Fibroblast of lung (primary cell): ENCODE data around the gene SCN2A. TPM values are rescaled to one million over a fixed set of nuclear protein-coding genes. Genes with fewer than 3 reads are reported as not detected.
"Not testable (repeated sequence)": the region's sequence is repeated elsewhere in the genome, so short reads cannot be mapped to it uniquely, and the experiment has no call there.

ENCODE experiments used
- DNase-seq, 2 donors: peaks; one replicate each; pipeline versions ENCODE4 v3.0.0 to v3.0.0-alpha.2; 2010; ENCODE audit warnings: low read depth in 2 of 2
- H2AFZ ChIP-seq: 2 replicates; pipeline ENCODE4 v1.5.1; 2012; ENCODE audit warnings: low read length, control low read depth, inconsistent platforms
- H3K27ac ChIP-seq: 2 replicates; pipeline ENCODE4 v1.5.1; 2011; ENCODE audit warnings: low read length, control low read depth; ENCODE audit not compliant: insufficient read depth
- H3K27me3 ChIP-seq: 2 replicates; pipeline ENCODE4 v1.5.1; 2011; ENCODE audit warnings: mild to moderate bottlenecking, low read length; ENCODE audit not compliant: control insufficient read depth, insufficient read depth
- H3K36me3 ChIP-seq: 2 replicates; pipeline ENCODE4 v1.5.1; 2011; ENCODE audit warnings: low read length; ENCODE audit not compliant: control insufficient read depth, insufficient read depth
- H3K4me1 ChIP-seq: 2 replicates; pipeline ENCODE4 v1.5.1; 2011; ENCODE audit warnings: low read length; ENCODE audit not compliant: control insufficient read depth, insufficient read depth; ENCODE audit errors: extremely low read depth
- H3K4me2 ChIP-seq: 2 replicates; pipeline ENCODE4 v1.5.1; 2011; ENCODE audit warnings: low read length, control low read depth; ENCODE audit not compliant: insufficient read depth; ENCODE audit errors: extremely low read depth
- H3K4me3 ChIP-seq, 4 experiments: fragments of 200-600 bp in 1 of 4; sonication (generic) in 1 of 4; replicated peaks in 1 of 4; 2 replicates each; pipeline ENCODE4 v1.5.1; 2011 to 2016; ENCODE audit warnings: low read length in 4 of 4, low read depth in 3 of 4, mild to moderate bottlenecking in 3 of 4, control low read depth in 2 of 4, inconsistent platforms in 1 of 4, mixed read lengths in 1 of 4; ENCODE audit not compliant: insufficient read depth in 1 of 4; ENCODE audit errors: control extremely low read depth in 1 of 4
- H3K79me2 ChIP-seq: 2 replicates; pipeline ENCODE4 v1.5.1; 2012; ENCODE audit warnings: mild to moderate bottlenecking, low read length, inconsistent platforms; ENCODE audit not compliant: control insufficient read depth, insufficient read depth
- H3K9ac ChIP-seq: 2 replicates; pipeline ENCODE4 v1.5.1; 2011; ENCODE audit warnings: mild to moderate bottlenecking, low read length, control low read depth; ENCODE audit not compliant: insufficient read depth
- H3K9me3 ChIP-seq: 2 replicates; pipeline ENCODE4 v1.5.1; 2012; ENCODE audit warnings: low read depth, low read length; ENCODE audit not compliant: control insufficient read depth, insufficient read depth
- H4K20me1 ChIP-seq: 2 replicates; pipeline ENCODE4 v1.5.1; 2011; ENCODE audit warnings: low read length; ENCODE audit not compliant: control insufficient read depth, insufficient read depth; ENCODE audit errors: extremely low read depth
- EZH2 ChIP-seq: IDR thresholded peaks from 2 replicates; pipeline ENCODE4 v1.5.1; 2012; ENCODE audit warnings: low read length, control low read depth, mild to moderate bottlenecking; ENCODE audit errors: missing control alignments
- polyA plus RNA-seq, 2 donors: library from polyadenylated mRNA; depleted of rRNA in 1 of 2; stranded (reverse) in 1 of 2; unstranded in 1 of 2; fragments of >200 nt; gene quantifications; 2 replicates each; pipeline ENCODE4 v1.2.1, GENCODE V29; 2011 to 2012; ENCODE audit warnings: missing spikeins in 1 of 2
- total RNA-seq: library from RNA; depleted of rRNA; stranded (reverse); fragments of >200 nt; gene quantifications from 2 replicates; pipeline ENCODE4 v1.2.1, GENCODE V29; 2014
- TF ChIP-seq, protein P1 (sequence below), 2 donors: IDR thresholded peaks in 1 of 2; conservative IDR thresholded peaks in 1 of 2; 1 replicate in 1 of 2; 2 replicates in 1 of 2; pipeline ENCODE4 v1.5.1; 2011 to 2012; ENCODE audit warnings: low read length in 2 of 2, control low read depth in 1 of 2, inconsistent platforms in 1 of 2, low read depth in 1 of 2, mild to moderate bottlenecking in 1 of 2

The SCN2A gene
- total and polyA plus RNA-seq, 2 donors (not counting 1 experiment from before 2014, with no cell fraction given), result 0.76 to 7.1 TPM

DNA sequence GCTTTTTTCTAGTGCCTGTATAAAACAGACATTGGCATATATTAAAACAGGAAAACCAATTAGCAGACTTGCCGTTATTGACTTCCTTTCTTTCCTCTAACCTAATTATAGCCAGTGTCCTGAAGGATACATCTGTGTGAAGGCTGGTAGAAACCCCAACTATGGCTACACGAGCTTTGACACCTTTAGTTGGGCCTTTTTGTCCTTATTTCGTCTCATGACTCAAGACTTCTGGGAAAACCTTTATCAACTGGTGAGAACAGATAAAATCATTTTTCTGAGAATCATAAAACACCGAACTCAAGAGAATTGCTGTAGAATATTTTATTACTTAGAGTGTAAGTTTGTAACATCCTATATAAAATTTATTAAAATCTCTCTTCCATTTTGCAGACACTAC, 74.3 kb downstream of the SCN2A start:
- Histone ChIP-seq H2AFZ (no peak overlapping the region), H3K36me3 (no peaks in the 10 kb centered on the region), H3K4me2 (no peak overlapping the region), H3K9me3 (no peaks in the 10 kb centered on the region), H4K20me1 (no peaks in the 10 kb centered on the region), H3K9ac (no peak overlapping the region), H3K27ac (no peak overlapping the region), H3K4me1 (no peaks in the 10 kb centered on the region), H3K27me3 (no peaks in the 10 kb centered on the region), H3K4me3 (no peak overlapping the region), H3K79me2 (no peaks in the 10 kb centered on the region)
- TF ChIP-seq EZH2, result no peak
- TF ChIP-seq, protein P1, sequence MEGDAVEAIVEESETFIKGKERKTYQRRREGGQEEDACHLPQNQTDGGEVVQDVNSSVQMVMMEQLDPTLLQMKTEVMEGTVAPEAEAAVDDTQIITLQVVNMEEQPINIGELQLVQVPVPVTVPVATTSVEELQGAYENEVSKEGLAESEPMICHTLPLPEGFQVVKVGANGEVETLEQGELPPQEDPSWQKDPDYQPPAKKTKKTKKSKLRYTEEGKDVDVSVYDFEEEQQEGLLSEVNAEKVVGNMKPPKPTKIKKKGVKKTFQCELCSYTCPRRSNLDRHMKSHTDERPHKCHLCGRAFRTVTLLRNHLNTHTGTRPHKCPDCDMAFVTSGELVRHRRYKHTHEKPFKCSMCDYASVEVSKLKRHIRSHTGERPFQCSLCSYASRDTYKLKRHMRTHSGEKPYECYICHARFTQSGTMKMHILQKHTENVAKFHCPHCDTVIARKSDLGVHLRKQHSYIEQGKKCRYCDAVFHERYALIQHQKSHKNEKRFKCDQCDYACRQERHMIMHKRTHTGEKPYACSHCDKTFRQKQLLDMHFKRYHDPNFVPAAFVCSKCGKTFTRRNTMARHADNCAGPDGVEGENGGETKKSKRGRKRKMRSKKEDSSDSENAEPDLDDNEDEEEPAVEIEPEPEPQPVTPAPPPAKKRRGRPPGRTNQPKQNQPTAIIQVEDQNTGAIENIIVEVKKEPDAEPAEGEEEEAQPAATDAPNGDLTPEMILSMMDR (conservative IDR thresholded peaks at IDR 0.05 in 1 of 2, IDR thresholded peaks at IDR 0.05 in 1 of 2; ENCODE audit: low read depth in 1 of 2, low read length in 2 of 2), result no peak
- DNase-seq, result no peak

DNA sequence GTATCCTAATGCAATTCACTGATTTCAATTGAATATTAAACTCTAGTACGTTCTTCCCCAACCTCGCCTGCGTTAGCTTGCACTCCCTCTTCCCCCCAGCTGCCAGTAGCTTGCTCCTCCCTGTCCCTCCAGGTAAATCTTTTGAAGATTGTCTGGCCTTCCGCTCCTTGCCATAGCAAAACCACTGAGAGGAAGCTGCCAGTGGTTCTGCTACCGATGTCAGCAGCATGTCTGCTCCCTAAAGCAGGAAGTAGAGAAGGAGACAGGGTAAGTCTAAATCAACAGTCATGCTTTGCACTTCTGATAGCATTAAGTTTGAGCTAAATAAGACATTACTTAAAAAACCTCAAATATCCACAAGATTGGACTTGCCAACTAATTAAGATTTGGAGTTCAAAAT, 89.1 kb downstream of the SCN2A start:
- Histone ChIP-seq H3K27ac (no peak overlapping the region), H3K27me3 (no peaks in the 10 kb centered on the region), H4K20me1 (no peaks in the 10 kb centered on the region), H3K36me3 (no peaks in the 10 kb centered on the region), H2AFZ (no peak overlapping the region), H3K4me2 (no peak overlapping the region), H3K79me2 (no peaks in the 10 kb centered on the region), H3K9me3 (no peaks in the 10 kb centered on the region), H3K9ac (no peak overlapping the region), H3K4me3 (no peak overlapping the region), H3K4me1 (no peaks in the 10 kb centered on the region)
- no peak for TF ChIP-seq EZH2
- TF ChIP-seq, protein P1 (conservative IDR thresholded peaks at IDR 0.05 in 1 of 2, IDR thresholded peaks at IDR 0.05 in 1 of 2; ENCODE audit: low read depth in 1 of 2, low read length in 2 of 2), result no peak
- DNase-seq, result no peak

- not testable (repeated sequence) for H2AFZ ChIP-seq, H3K27ac ChIP-seq, H3K4me2 ChIP-seq, H3K4me3 ChIP-seq, DNase-seq, H3K9me3 ChIP-seq, H4K20me1 ChIP-seq, H3K36me3 ChIP-seq, H3K4me1 ChIP-seq, H3K79me2 ChIP-seq, H3K9ac ChIP-seq, H3K27me3 ChIP-seq
These were observed 105.1 kb downstream of the SCN2A start for GRCh38 chr2:165344276-165344675.
